ENCODE data around the gene USP9X.

GRCh38 chrX:41036668-41037326 is 48.4 kb upstream of the USP9X start:
- TF ChIP-seq CTCF (IDR thresholded peaks at IDR 0.05): no peak
- no peak for TF ChIP-seq POLR2A (IDR thresholded peaks at IDR 0.05)
